Esophagus mucosa (tissue), 1 donor: ENCODE measurements around the gene DDIAS. TPM values are rescaled to one million over a fixed set of nuclear protein-coding genes. Genes with fewer than 3 reads are reported as not detected.
"Not testable (repeated sequence)": the region's sequence is repeated elsewhere in the genome, so short reads cannot be mapped to it uniquely, and the experiment has no call there.

Experiments
- ATAC-seq: fragments of 200-7000 bp; cut with Tn5 transposase; one replicate; pipeline ENCODE4 v1.9.1; 2020
- total RNA-seq: library from RNA; stranded (reverse); gene quantifications from one replicate; pipeline ENCODE4 v1.2.4, GENCODE V29; 2023
- donor health status: DM: yes; HTN: yes; CAD: no.

DDIAS gene
- total RNA-seq, 1 donor from 2014 or later: 8.9 TPM

GRCh38 chr11:82969811-82970210 lies 68.3 kb downstream of the DDIAS start:
- no peak for ATAC-seq

- ATAC-seq: peak; percentile 35
Measured at GRCh38 chr11:82970507-82971083, 69.1 kb downstream of the DDIAS start.

DNA sequence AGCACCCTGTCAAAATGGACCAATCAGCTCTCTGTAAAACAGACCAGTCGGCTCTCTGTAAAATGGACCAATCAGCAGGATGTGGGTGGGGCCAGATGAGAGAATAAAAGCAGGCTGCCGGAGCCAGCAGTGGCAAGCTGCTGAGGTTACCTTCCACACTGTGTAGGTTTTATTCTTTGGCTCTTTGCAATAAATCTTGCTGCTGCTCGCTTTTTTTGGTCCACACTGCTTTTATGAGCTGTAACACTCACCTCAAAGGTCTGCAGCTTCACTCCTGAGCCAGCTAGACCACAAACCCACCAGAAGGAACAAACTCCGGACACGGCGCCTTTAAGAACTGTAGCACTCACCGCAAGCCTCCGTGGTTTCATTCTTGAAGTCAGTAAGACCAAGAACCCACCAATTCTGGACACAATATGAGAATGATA lies 70.0 kb downstream of the DDIAS start:
- ATAC-seq: not testable (repeated sequence)

- no peak for ATAC-seq
Measured at GRCh38 chr11:82972103-82972502, 70.6 kb downstream of the DDIAS start.

DNA sequence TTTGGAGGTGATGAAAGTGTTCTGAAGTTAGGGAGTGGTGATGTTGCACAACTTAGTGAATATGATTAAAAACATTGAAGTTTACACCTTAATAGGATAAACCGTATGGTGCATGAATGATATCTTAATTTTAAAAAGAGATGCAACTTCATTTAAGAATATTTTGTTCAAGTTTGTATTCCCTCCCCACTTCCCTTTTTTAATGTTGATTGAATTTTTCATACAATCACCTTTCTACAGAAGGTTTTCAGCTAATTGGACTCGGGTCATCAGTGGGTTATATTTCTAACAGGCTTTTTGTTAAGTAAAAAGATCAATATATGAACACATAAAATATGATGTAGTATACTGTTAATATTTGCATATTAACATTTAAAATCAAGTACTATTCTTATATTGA lies 72.6 kb downstream of the DDIAS start:
- no peak for ATAC-seq

DNA sequence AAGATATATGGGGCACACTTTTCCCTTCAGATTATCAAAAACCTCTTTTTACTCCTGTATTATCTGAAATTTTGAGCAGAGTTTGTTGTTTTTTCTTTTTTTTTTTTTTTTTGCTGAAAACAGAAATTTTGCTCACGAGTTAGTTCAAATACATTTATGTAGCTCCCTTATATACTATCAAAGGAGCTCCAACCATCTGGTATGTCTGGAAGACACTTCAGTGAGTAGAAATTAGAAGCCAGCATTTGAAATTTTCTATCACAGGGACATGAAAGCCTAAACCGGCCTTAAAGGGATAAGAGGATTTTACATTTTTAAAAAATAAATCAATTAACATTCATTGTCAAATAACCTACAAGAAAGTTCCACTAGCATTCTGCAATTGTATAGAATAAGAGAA lies 73.3 kb downstream of the DDIAS start:
- ATAC-seq: no peak

DNA sequence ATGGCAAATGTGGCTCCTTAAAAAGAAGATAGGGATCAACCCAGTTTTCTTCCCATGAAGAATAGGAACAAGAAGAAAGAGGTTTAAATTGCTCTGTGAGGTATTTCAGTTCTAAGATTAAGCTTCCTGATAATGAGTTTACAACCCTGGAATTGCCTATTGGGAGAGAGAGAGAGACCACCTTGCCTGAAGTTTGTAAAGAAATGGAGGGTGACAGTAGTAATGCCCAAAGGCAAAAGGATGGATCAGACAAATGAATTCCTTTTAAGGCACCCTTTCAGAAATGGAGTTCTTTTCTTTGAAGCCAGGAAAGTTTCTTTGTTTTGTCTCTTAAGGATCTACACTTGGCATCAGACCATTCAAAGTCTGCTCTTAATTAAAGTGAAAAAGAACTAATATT lies 74.3 kb downstream of the DDIAS start:
- ATAC-seq: no peak

- no peak for ATAC-seq
Measured at GRCh38 chr11:82976786-82977185, 75.2 kb downstream of the DDIAS start.

DNA sequence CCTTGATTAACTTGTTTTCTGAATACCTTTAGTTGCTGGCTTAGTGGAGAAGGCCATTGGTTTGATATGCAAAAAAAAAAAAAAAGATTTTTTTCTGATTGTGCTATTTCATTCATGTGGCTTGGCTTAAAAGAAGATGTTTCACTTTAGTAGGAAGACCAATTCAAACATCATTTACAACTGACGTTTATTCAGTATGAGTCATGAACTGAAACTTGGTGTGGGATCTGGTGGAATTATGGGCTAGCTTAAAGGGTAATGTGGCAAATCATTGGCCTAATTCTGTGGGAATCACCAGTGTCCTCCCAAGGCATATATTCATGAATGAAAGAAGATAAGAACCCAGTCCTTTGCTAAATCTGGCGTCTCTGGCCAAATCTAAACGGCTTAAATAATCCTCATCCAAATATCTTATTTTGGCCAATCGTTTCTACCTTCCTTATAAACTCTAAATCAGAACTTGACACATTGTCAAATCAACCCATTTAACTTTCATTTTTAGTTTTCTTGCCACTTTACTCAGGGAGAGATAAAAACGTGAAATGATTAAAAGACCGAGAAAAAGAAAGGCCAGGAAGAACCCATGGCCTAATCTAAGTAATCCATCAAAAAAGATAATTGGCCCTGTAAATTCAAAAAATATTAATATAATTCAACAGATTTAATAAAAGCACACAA lies 77.0 kb downstream of the DDIAS start:
- ATAC-seq: no peak

DNA sequence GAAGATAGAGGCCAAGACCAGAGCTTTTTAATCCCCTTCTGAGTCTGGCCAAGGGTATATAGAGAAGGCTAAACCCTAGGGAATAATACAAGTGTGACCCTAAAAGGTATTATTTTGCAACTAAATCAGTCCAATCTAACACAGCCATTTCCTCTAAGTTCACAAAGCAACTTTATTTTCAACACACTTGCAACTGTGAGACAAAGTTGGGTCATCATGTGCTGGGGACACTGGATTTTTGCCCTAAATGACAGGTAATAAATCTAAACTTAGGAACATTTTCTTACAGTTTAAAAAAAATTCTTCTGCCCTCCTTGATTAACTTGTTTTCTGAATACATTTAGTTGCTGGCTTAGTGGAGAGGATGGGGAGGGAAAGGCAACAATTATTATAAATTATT lies 78.3 kb downstream of the DDIAS start:
- no peak for ATAC-seq

DNA sequence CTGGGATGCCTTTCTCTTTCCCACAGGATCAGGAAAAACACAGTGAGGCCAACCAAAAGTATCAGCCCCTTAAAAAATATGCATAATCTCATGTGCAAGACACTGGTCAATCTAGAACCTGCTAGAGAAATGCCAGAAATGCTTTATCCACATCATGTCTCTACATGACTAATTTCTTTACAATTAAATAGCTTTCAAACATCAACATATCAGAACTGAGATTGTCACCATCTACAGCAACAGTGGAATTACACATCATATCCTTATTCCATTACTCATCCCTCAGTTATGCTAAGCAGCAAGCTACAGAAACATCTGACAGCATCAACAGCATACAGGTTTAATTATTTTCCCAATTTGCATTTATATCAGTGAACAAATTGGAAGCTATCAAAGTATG lies 78.8 kb downstream of the DDIAS start:
- ATAC-seq: peak; percentile 66

DNA sequence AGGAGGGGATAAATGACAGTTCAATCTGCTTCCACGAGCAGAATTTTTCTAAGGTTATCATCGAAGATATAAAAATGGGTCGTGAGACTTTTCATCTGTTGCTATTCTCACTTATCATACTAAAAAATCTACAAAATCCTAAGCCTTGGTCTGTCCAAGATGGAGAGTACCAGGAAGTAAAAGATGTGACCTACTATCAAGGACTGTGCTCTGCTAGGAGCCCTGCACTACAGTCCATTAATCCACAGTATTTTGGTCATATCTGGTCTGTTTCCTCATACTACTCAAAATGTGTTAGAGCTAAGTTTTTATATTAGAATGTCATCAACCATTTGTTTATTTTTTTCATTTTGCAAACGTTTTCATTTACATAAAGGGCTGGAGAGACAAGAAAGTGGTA lies 79.4 kb downstream of the DDIAS start:
- no peak for ATAC-seq

DNA sequence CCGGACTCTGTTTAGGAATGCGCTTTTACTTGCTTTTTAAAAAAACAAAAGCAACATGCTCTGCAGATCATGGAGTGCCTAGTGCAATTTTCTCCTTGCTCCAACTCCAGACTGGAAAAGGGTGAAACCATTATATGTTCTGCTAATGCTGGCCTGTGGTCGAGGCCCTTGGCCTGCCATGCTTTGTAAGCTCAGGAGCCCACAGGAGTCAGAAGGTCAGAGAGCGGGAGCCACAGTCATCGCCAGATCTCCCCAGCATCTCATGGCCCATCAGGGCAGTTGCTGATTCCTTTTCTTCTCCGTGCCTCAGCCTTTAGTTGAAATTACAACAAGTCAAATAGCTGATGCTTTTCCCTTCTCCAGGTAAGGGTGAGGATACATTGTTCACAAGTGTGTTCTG lies 80.3 kb downstream of the DDIAS start:
- no peak for ATAC-seq

Other genes with a start within 250 kb of the DDIAS start
- 0.28 TPM for gene FAM181B, start 167.9 kb upstream of the DDIAS start, total RNA-seq
- gene PRCP, start 1.3 kb upstream of the DDIAS start, total RNA-seq: 48.5 TPM
- gene RAB30, start 170.2 kb downstream of the DDIAS start, total RNA-seq: 6.5 TPM